Rectal smooth muscle tissue (tissue), 1 donor: ENCODE data around the gene TMED10.

Source experiments
- H3K27ac ChIP-seq: one replicate; pipeline ENCODE4 v1.7.0; 2013; ENCODE audit warnings: low read depth, low read length, inconsistent platforms
- H3K27me3 ChIP-seq: one replicate; pipeline ENCODE4 v1.7.0; 2013; ENCODE audit warnings: low read length; ENCODE audit not compliant: control insufficient read depth, insufficient read depth
- H3K36me3 ChIP-seq: one replicate; pipeline ENCODE4 v1.7.0; 2013; ENCODE audit warnings: low read length; ENCODE audit not compliant: control insufficient read depth, insufficient read depth
- H3K4me1 ChIP-seq: one replicate; pipeline ENCODE4 v1.7.0; 2013; ENCODE audit warnings: low read length; ENCODE audit not compliant: control insufficient read depth, insufficient read depth
- H3K4me3 ChIP-seq: one replicate; pipeline ENCODE4 v1.7.0; 2013; ENCODE audit warnings: low read length
- H3K9ac ChIP-seq: one replicate; pipeline ENCODE4 v1.7.0; 2013; ENCODE audit warnings: low read length

TMED10 gene

DNA sequence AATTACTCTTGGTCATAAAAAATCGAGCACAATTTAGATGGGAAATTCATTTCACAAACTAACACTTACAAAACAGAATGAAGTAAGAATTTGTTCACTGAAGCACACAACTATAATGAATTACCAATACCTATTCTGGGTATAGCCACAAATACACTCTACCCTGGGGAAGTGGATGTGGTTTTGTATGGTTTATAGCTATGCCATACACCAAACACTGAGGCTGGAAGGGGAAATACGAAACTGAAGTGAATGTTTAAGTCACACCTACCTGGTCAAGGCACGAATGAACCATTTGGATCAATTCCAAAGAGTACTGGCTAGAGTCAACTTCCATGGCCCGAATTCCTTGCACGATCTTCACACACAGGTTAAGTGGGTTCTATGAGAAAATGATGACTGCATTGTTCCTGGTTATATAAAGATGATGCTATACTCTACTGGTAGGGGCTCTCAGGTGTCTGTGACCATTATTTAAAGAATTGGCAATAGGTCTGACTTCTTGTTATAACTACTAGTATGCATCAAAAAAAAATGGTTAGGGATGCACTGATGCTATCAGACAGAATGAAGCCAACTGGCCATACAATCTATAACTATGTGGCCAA, 62.4 kb downstream of the TMED10 start:
- H3K4me1 ChIP-seq: no peaks in the 10 kb centered on the region
- H3K36me3 ChIP-seq: peaks cover 37% of the 10 kb centered on the region
- no peaks in the 10 kb centered on the region for H3K27me3 ChIP-seq
- no peak overlapping the region for H3K27ac ChIP-seq
- no peak overlapping the region for H3K9ac ChIP-seq
- H3K4me3 ChIP-seq: no peak overlapping the region

GRCh38 chr14:75109877-75110276, 66.5 kb downstream of the TMED10 start:
- no peak overlapping the region for H3K9ac ChIP-seq
- peaks cover 38% of the 10 kb centered on the region for H3K36me3 ChIP-seq
- no peaks in the 10 kb centered on the region for H3K4me1 ChIP-seq
- no peak overlapping the region for H3K4me3 ChIP-seq
- no peak overlapping the region for H3K27ac ChIP-seq
- no peaks in the 10 kb centered on the region for H3K27me3 ChIP-seq

GRCh38 chr14:75107186-75107585, 69.2 kb downstream of the TMED10 start:
- H3K4me3 ChIP-seq: no peak overlapping the region
- H3K27ac ChIP-seq: no peak overlapping the region
- peaks cover 29% of the 10 kb centered on the region for H3K36me3 ChIP-seq
- H3K27me3 ChIP-seq: no peaks in the 10 kb centered on the region
- no peaks in the 10 kb centered on the region for H3K4me1 ChIP-seq
- H3K9ac ChIP-seq: no peak overlapping the region

GRCh38 chr14:75101491-75101890, 74.9 kb downstream of the TMED10 start:
- H3K27me3 ChIP-seq: no peaks in the 10 kb centered on the region
- no peak overlapping the region for H3K9ac ChIP-seq
- H3K36me3 ChIP-seq: peaks cover 24% of the 10 kb centered on the region
- no peak overlapping the region for H3K4me3 ChIP-seq
- H3K4me1 ChIP-seq: no peaks in the 10 kb centered on the region
- no peak overlapping the region for H3K27ac ChIP-seq

- Histone ChIP-seq H3K4me3 (no peak overlapping the region), H3K36me3 (peaks cover 30% of the 10 kb centered on the region)
These were observed 77.7 kb downstream of the TMED10 start for GRCh38 chr14:75098682-75099081.

GRCh38 chr14:75098212-75098611, 78.2 kb downstream of the TMED10 start:
- Histone ChIP-seq H3K27me3 (no peaks in the 10 kb centered on the region), H3K4me3 (no peak overlapping the region), H3K9ac (no peak overlapping the region), H3K4me1 (no peaks in the 10 kb centered on the region), H3K27ac (no peak overlapping the region), H3K36me3 (peaks cover 30% of the 10 kb centered on the region)

More at GRCh38 chr14:75098682-75099081, 77.7 kb downstream of the TMED10 start:
- Histone ChIP-seq H3K9ac (no peak overlapping the region), H3K27me3 (no peaks in the 10 kb centered on the region), H3K4me1 (no peaks in the 10 kb centered on the region), H3K27ac (no peak overlapping the region)

DNA sequence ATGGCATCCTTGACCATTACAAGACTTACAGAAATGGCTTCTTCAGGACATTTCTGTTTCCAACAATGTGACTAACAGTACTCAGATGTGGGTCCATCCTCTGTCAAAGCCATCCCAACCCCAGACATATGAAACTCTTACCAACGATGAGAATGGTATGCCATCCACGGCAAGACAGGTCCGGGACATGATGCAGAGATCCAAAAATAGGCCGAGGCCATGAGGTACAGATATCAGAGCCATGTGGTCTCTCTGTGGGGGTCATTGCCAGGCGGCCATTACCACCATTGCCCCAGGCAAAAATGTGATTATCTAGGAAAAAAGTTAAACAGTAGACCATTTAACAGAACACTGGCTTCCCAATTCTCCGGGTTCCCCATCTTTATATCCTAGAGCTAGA, 79.5 kb downstream of the TMED10 start:
- Histone ChIP-seq H3K4me3 (no peak overlapping the region), H3K4me1 (no peaks in the 10 kb centered on the region), H3K36me3 (peaks cover 30% of the 10 kb centered on the region), H3K27ac (no peak overlapping the region), H3K9ac (no peak overlapping the region), H3K27me3 (no peaks in the 10 kb centered on the region)

DNA sequence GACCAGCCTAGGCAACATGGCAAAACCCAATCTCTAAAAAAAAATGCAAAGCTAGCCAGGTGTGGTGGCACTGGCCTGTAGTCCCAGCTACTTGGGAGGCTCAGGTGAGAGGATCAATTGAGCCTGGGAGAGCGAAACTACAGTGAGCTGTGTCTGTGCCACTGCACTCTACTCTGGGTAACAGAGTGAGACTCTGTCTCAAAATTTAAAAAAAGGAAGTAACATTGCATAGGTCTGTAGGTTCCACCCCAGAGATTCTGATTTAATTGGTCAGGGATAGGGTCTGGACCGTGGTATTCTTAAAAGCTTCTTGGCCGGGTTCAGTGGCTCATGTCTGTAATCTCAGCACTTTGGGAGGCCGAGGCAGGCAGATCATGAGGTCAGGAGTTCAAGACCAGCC, 80.7 kb downstream of the TMED10 start:
- no peak overlapping the region for H3K27ac ChIP-seq
- peaks cover 30% of the 10 kb centered on the region for H3K36me3 ChIP-seq
- H3K4me1 ChIP-seq: no peaks in the 10 kb centered on the region
- no peak overlapping the region for H3K9ac ChIP-seq
- no peak overlapping the region for H3K4me3 ChIP-seq
- H3K27me3 ChIP-seq: no peaks in the 10 kb centered on the region

DNA sequence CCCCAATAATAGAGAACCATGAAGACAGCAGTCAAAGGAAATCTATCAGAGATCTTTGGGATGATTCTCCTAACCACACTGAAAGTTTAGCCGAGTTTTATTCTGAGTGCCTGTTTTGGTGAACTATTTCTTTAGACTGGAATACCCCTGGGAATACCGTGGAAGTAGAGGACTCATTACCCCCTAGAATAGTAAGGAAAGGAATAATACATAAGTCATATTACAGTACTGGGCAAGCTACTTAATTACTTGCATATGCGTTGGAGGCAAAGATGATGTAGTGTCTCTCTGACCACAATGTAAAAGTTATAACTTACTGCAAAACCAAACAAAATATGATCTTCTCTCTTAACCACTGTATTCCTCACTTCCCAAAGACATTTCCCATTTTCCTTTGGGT, 81.5 kb downstream of the TMED10 start:
- Histone ChIP-seq H3K27ac (no peak overlapping the region), H3K36me3 (peaks cover 33% of the 10 kb centered on the region), H3K4me3 (no peak overlapping the region), H3K4me1 (no peaks in the 10 kb centered on the region), H3K27me3 (no peaks in the 10 kb centered on the region), H3K9ac (no peak overlapping the region)

- Histone ChIP-seq H3K4me3 (no peak overlapping the region), H3K36me3 (peaks cover 30% of the 10 kb centered on the region), H3K27me3 (no peaks in the 10 kb centered on the region), H3K27ac (no peak overlapping the region), H3K9ac (no peak overlapping the region), H3K4me1 (no peaks in the 10 kb centered on the region)
These were observed 83.7 kb downstream of the TMED10 start for GRCh38 chr14:75092698-75093097.

DNA sequence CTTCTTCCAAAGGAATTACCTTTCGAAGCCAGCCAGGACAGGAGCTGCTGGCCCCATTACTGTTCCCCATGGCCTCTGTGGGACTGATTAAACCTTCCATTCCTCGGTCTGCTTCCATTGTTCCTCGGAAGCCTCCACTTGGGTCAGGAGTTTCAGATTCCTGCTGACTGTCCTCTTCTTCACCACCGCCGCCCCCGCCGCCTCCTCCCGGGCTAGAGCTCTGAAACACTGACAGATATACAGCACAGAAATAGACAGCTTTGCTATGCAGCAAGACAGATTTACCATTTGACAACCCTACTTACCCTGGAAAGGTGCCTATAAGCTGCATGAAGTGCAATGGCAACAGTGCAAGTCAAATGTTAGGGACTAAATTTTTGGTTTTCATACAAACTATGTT, 85.2 kb downstream of the TMED10 start:
- Histone ChIP-seq H3K27ac (no peak overlapping the region), H3K27me3 (no peaks in the 10 kb centered on the region), H3K4me1 (no peaks in the 10 kb centered on the region), H3K36me3 (peaks cover 30% of the 10 kb centered on the region), H3K4me3 (no peak overlapping the region), H3K9ac (no peak overlapping the region)

DNA sequence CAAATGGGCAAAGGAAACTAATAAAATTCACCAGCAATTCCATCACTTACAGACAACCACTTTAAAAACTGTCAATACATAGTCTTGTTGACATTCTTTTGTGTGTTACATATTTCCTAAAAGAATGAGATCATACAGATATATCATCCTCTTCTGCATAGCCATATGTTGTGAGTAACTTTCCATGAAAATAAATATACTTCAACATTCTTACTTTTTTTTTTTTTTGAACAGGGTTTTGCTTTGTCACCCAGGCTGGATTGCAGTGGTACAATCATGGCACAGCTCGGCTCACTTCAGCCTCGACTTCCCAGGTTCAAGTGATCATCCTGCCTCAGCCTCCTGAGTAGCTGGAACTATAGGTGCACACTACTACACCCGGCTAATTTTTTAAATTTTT, 86.1 kb downstream of the TMED10 start:
- Histone ChIP-seq H3K4me3 (no peak overlapping the region), H3K27me3 (no peaks in the 10 kb centered on the region), H3K9ac (no peak overlapping the region), H3K27ac (no peak overlapping the region), H3K36me3 (peaks cover 27% of the 10 kb centered on the region), H3K4me1 (no peaks in the 10 kb centered on the region)

- H3K4me3 ChIP-seq: no peak overlapping the region
- peaks cover 30% of the 10 kb centered on the region for H3K36me3 ChIP-seq
- no peak overlapping the region for H3K9ac ChIP-seq
- H3K4me1 ChIP-seq: no peaks in the 10 kb centered on the region
- H3K27me3 ChIP-seq: no peaks in the 10 kb centered on the region
- H3K27ac ChIP-seq: no peak overlapping the region
These were observed 87.6 kb downstream of the TMED10 start for GRCh38 chr14:75088566-75089373.
